MM.1S (cell line): Measurements from ENCODE around the gene XXYLT1.

Experiments used
- CTCF ChIP-seq: fragments of 300-600 bp; sonication (generic); IDR thresholded peaks from 2 replicates; pipeline ENCODE4 v1.5.1; 2016; ENCODE audit warnings: antibody characterized with exemption, low read length, mixed read lengths
- EZH2 ChIP-seq: fragments of 300-600 bp; sonication (generic); optimal IDR thresholded peaks from 2 replicates; pipeline ENCODE3; 2017; ENCODE audit warnings: low read depth, mild to moderate bottlenecking, antibody characterized with exemption, low read length, mixed read lengths

GRCh38 chr3:195165790-195166189 lies 105.2 kb downstream of the XXYLT1 start:
- TF ChIP-seq EZH2 (no peak), CTCF (no peak)
